Progenitor cell of endocrine pancreas (in vitro differentiated cells): ENCODE results near the gene TCEAL5. TPM values are rescaled to one million over a fixed set of nuclear protein-coding genes. Genes with fewer than 3 reads are reported as not detected.
"Not testable (repeated sequence)": the region's sequence is repeated elsewhere in the genome, so short reads cannot be mapped to it uniquely, and the experiment has no call there.

ENCODE experiments used
- DNase-seq: peaks from one replicate; pipeline ENCODE4 v3.0.0; 2021; ENCODE audit warnings: low spot score; ENCODE audit not compliant: unreplicated experiment
- H3K27ac Mint-ChIP-seq: 2 replicates; pipeline ENCODE4 v1.8.0; 2021; ENCODE audit warnings: mild to moderate bottlenecking, moderate library complexity, mixed read lengths
- H3K27me3 Mint-ChIP-seq: 2 replicates; pipeline ENCODE4 v1.8.0; 2021; ENCODE audit warnings: mixed read lengths
- H3K36me3 Mint-ChIP-seq: 2 replicates; pipeline ENCODE4 v1.8.0; 2022; ENCODE audit warnings: mixed read lengths; ENCODE audit not compliant: insufficient read depth
- H3K4me1 Mint-ChIP-seq: 2 replicates; pipeline ENCODE4 v1.8.0; 2021; ENCODE audit warnings: low read depth, mixed read lengths
- H3K4me3 Mint-ChIP-seq: 2 replicates; pipeline ENCODE4 v1.8.0; 2021; ENCODE audit warnings: low read depth, mild to moderate bottlenecking, moderate library complexity, mixed read lengths
- H3K9me3 Mint-ChIP-seq: 2 replicates; pipeline ENCODE4 v1.8.0; 2021; ENCODE audit warnings: low read depth, mixed read lengths
- total RNA-seq: library from RNA; stranded (reverse); gene quantifications from 2 replicates; pipeline ENCODE4 v1.2.1, GENCODE V29; 2021
- TF ChIP-seq, protein P1 (sequence below): fragments of 200-600 bp; sonication (generic); IDR thresholded peaks from one replicate; pipeline ENCODE4 v1.5.0; 2021; ENCODE audit warnings: antibody characterized with exemption, mild to moderate bottlenecking; ENCODE audit not compliant: unreplicated experiment

TCEAL5 gene
- total RNA-seq, 1 donor from 2014 or later, result not detected

DNA sequence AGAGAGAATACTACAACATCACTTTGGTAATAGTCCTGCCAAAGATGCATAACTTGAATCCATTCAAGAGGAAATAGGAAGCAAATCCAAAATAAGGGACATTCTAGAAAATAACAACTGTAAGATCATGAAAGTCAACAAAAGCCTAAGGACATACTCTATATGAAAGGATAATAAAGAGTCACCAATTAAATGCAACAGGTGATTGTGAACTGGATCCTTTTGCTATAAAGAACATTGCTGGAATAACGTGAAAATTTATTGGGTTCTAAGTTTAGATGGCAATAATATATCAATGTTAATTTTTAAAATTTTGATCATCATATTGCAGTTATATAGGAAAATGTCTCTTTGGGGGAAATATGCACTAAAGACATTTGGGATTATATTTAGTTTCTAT is 41.7 kb downstream of the TCEAL5 start:
- Mint-ChIP-seq H3K4me3 (no peak overlapping the region), H3K36me3 (no peaks in the 10 kb centered on the region), H3K27ac (no peak overlapping the region), H3K27me3 (no peaks in the 10 kb centered on the region), H3K4me1 (peaks cover 9% of the 10 kb centered on the region), H3K9me3 (peaks cover 8% of the 10 kb centered on the region)
- no peak for DNase-seq
- TF ChIP-seq, protein P1, sequence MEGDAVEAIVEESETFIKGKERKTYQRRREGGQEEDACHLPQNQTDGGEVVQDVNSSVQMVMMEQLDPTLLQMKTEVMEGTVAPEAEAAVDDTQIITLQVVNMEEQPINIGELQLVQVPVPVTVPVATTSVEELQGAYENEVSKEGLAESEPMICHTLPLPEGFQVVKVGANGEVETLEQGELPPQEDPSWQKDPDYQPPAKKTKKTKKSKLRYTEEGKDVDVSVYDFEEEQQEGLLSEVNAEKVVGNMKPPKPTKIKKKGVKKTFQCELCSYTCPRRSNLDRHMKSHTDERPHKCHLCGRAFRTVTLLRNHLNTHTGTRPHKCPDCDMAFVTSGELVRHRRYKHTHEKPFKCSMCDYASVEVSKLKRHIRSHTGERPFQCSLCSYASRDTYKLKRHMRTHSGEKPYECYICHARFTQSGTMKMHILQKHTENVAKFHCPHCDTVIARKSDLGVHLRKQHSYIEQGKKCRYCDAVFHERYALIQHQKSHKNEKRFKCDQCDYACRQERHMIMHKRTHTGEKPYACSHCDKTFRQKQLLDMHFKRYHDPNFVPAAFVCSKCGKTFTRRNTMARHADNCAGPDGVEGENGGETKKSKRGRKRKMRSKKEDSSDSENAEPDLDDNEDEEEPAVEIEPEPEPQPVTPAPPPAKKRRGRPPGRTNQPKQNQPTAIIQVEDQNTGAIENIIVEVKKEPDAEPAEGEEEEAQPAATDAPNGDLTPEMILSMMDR, result no peak

DNA sequence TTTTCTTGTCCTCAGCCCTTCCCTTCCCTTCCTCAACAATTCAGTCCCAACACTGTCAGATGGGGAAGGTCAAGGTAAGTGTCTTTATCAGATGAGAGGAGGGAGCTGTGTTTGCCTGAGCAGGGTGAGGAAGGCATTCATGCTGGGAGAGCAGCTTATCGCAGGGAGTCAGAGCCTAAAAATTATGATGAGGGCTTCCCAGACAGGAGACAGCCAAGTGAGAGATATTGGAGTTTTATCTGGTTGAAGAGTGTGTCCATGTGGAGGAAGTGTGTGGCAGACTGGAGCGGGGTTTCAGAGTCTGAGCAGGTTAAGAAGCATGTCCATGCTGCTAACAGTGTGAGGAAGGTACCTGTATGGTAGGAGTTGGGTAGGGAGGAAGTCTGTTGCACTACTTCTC is 43.3 kb downstream of the TCEAL5 start:
- no peaks in the 10 kb centered on the region for H3K36me3 Mint-ChIP-seq
- H3K4me3 Mint-ChIP-seq, result no peak overlapping the region
- H3K27me3 Mint-ChIP-seq, result no peaks in the 10 kb centered on the region
- H3K4me1 Mint-ChIP-seq, result peaks cover 9% of the 10 kb centered on the region
- H3K27ac Mint-ChIP-seq, result no peak overlapping the region
- peaks cover 8% of the 10 kb centered on the region for H3K9me3 Mint-ChIP-seq
- DNase-seq, result no peak
- TF ChIP-seq, protein P1, result no peak

DNA sequence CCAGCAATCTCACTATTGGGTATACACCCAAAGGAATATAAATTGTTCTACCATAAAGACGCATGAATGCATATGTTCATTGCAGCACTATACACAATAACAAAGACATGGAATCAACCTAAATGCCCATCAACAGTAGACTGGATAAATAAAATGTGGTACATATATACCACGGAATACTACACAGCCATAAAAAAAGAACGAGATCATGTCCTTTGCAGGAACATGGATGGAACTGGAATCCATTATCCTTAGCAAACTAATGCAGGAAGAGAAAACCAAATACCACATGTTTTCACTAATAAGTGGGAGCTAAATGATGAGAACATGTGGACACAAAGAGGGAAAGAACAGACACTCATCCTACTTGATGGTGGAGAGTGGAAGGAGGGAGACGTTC is 50.6 kb downstream of the TCEAL5 start:
- H3K36me3 Mint-ChIP-seq, result not testable (repeated sequence)

More for the DNA sequence above, 50.6 kb downstream of the TCEAL5 start:
- H3K4me1 Mint-ChIP-seq, DNase-seq, H3K27ac Mint-ChIP-seq, H3K4me3 Mint-ChIP-seq, H3K27me3 Mint-ChIP-seq: not testable (repeated sequence)
- H3K9me3 Mint-ChIP-seq, result peaks cover 32% of the 10 kb centered on the region

Other genes with a start within 250 kb of the TCEAL5 start
- 123 and 128 TPM in 2 replicates for gene BEX1, start 212.6 kb downstream of the TCEAL5 start, total RNA-seq
- not detected in 2 replicates for gene NXF3, start 183.6 kb downstream of the TCEAL5 start, total RNA-seq
- 68.1 and 74.9 TPM in 2 replicates for gene BEX4, start 61.6 kb downstream of the TCEAL5 start, total RNA-seq
- 65.1 and 71.0 TPM in 2 replicates for gene TCEAL8, start 21.6 kb downstream of the TCEAL5 start, total RNA-seq
- gene BEX2, start 34.2 kb upstream of the TCEAL5 start, total RNA-seq, result 36.0 and 42.0 TPM in 2 replicates
- gene TCEAL7, start 53.5 kb upstream of the TCEAL5 start, total RNA-seq, result 4.9 and 5.1 TPM in 2 replicates
- gene TCEAL9, start 79.8 kb upstream of the TCEAL5 start, total RNA-seq, result 111 and 118 TPM in 2 replicates
- gene BEX3, start 99.8 kb upstream of the TCEAL5 start, total RNA-seq, result 408 and 425 TPM in 2 replicates
- 0.89 and 0.98 TPM in 2 replicates for gene RAB40A, start 242.7 kb upstream of the TCEAL5 start, total RNA-seq